ENCODE results near the gene SF1.

SF1 gene

DNA sequence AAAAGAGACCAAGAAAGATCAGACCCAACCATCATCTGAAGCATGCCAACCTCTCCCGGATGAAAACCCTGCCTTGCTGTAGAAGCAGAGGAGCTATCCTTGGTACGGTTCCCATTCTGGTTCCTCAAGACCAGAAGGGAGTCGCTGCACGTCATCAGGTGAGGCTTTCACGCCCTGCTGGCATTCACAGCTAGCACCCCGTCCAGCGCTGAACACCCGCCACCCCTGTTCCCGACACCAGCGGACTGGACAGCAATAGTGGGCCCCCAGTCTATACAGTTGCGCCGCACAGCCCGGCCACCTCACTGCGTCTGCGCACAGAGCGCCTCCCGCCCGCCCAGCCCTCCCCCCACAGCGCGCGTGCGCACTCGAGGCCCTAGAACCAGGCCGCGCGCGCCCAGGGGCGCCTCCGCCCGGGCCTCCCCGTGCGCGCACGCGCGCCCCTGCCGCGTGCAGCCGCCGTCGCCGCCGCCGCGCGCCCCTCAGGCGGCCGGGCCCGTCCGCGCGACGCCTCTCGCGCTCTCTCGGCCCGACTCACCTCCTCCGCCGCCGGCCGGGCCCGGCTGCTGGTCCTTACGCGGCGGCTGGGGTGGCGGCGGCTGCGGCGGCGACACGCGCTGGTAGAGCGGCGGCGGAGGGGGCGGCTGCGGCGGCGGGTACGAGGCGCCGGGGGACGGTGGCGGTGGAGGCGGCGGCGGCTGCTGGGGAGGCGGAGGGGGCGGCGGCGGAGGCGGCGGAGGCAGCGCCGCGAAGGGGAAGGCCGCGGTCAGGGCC, 706 bp downstream of the SF1 start:
- DNase-seq (ENCODE audit: low read depth), result peak; percentile 43

DNA sequence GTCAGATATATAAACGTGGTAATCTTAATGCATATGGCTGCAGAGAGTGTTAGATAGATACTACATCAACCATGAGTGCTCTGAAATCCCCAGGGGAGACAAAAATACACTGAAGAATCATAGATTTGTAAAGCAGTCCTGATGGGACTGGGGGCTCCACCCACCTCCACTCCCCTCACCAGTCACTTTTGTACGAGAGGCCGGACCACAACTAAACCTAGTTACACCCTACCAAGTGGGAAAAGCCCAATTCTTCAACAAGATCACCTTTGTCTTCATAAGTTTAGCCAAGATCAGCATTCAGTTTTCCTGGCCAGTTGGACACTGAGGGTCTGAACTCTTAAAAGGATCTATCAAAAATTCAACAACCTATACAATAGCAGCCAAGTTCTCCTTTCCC, 1.5 kb downstream of the SF1 start:
- no peak for DNase-seq (ENCODE audit: low read depth)

DNA sequence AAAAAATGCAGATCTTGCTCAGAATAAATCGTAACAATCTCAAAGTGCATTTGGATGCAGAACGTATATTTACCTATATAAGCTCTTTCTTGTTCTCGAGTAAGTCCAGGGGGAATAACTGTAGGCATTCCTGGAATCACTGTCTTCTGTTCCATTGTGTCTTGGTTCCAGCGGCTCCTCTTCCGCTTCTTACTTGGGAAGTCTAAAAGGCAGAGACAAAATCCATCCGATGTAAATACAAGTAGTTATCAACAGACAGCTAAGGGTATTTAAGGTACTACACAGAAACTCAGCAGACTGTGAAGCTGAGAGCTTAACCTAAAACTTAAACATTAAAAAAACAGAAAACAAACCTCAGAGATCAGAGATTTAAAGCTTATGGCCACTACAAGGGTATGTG, 1.9 kb downstream of the SF1 start:
- no peak for DNase-seq (ENCODE audit: low read depth)

DNA sequence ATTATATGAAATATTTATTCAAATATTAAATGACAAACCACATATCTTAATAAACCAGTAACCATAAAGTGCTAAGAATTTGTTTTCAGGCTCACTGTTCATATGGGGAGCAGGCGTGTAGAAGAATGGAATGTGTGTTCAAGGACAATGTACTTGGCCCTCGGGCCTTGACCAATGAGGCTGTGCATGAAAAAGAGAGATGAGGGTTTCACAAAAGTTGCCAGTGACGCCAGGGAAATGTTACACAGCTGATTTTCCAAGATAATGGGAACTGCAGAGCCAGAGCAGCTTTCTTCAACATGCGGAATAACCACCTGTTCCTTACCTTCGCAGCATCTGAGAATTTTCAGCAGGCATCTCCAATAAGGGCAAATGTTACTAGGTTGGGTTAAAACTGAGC, 4.2 kb downstream of the SF1 start:
- DNase-seq (ENCODE audit: low read depth), result no peak

DNA sequence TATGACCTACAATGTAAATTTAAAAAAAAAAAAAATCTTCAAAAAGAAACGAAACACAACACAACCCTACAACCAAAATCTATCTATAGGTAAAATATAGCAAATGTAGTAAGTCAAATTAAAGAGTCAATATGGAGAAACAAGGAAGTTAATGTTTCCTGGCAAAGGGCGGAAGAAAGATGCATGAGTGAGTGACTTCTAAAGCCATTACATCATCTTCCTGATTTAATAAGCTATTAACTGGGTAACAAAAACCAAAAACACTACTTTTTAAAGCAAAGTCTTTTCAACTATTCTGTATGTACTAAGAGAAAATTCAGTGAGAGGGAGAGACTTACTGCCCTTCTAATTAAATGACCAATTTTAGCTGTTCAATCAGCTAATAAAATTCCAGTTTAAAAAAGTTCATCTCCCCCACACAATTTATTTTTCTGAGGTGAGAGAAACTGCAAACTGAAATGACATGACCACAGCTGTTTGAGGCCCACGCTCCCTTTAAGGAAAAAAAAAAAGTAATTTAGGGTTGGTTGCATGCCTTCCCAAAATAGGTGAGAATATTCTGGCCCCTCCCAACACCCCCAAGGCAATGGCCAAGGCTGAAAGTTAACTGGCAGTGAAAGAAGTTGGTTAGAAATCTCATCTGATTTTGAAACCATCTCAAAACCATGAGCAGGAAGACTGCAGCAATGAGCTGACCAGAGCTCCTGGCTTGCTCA, 5.9 kb downstream of the SF1 start:
- DNase-seq (ENCODE audit: low read depth), result no peak

DNA sequence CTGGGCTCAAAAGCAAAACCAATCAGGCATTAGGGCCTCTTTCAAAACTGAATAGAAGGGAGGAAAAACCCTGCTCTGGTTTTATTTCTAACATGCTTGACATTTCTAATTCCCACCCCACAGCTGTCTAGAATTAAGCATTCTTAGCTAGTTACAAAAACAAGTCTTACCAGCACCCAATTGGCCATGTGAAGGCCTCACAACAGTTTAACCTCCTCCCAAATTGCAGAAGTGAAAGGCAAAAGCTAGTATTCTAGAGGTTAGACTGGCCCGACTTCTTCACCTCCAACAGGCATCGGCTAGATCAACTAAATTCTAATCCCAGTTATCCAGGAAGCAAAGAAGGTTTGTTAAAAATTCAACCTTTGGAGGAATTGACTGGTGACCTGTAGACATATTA, 6.5 kb downstream of the SF1 start:
- DNase-seq (ENCODE audit: low read depth), result no peak

DNA sequence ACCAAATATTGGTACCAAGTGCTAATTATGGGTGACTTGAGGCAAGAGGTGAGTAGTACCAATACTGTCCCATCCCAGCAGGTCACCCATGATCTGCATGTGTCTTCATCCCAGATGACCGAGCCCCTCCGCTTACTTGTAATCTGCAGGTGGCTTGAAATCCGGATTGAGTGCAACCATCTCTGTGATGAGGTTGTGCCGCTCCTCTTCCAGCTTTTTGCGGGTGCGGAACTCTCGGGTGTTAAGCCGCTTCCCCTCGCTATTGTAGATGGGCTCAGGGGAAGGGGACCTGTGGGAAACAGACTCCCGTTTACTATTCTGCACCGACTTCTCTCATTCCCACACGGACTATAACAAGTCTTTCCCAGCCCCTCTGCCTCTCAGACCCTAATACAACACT, 8.2 kb downstream of the SF1 start:
- no peak for DNase-seq (ENCODE audit: low read depth)

DNA sequence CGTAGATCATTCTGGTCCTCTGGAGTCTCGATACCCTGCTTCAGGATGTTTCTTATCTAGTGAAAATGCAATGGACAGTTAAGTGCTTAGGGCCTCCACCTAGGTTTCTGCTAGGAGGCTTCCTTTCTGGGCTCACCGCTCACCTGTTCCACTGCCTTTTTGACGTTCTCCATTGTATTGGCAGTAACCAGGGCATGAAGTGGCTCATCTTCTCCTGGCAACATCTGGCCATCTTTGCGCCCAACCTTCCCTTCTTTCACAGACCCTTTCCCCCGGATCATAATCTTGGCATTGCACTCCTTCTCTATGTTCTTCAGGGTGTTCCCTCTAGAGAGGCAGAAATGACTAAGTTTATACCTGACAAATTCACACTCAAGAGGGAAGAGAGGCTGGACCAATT, 9.1 kb downstream of the SF1 start:
- no peak for DNase-seq (ENCODE audit: low read depth)

DNA sequence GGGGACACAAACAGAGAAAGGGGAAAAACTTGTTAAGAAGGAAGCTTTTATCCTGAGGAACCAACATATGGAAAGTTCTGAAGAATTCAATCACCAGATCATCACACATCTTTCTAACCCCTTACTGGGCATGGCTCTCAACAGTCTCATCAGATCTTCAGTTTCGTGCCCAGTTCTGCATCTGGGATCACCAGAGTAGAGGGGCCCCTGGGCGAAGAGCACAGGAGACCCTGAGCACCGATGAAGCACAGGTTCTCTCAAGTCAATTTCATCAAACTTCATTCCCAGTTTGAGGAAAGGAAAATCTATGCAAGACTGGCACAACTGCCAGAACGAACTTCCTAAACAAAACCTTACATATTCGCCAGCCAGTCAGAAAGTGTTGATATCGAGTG, 10.0 kb downstream of the SF1 start:
- DNase-seq (ENCODE audit: low read depth), result no peak

DNA sequence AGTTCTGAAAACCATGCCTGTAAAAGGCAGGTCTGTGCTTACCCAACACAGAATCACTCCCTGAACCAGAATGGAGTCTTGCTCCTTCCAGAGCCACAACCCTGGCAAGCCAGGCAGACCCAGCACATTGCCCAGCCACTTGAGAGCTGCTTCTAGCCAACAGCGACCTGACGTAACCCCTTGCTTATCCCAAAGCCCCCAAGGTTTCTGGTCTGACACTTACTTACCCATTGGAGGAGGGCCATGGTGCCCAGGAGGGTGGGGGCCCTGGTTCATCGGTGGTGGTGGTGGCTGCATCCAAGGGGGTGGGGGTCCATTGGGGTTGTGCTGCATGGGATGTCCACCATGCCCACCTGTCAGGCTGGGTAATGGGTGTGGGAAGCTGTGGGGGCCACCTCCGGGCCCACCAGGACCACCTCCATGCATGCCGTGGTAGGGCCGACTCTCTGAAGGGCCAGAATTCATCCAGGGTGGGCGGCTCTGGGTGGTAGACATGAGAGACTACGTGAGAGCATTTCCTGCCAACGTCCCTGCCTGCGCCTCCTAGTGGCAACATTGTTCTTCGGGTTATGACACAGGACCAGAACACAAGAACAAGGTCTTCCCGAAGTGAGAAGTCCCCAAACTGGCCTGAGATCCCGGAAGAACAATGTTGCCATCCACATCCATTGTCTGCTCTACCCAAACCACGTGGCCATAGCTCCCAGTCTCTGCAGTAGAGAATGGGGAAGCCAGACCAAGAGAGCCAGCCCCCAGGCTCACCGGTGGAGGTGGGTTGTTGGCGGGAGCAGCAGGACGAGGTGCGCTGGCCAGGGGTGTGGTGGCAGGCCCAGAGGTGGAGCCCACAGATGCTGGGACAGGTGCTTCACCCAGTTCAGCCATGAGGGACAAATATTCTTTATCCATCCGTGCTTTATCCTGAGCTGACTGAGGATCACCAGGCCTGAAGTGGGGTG, 10.7 kb downstream of the SF1 start:
- DNase-seq (ENCODE audit: low read depth), result no peak

DNA sequence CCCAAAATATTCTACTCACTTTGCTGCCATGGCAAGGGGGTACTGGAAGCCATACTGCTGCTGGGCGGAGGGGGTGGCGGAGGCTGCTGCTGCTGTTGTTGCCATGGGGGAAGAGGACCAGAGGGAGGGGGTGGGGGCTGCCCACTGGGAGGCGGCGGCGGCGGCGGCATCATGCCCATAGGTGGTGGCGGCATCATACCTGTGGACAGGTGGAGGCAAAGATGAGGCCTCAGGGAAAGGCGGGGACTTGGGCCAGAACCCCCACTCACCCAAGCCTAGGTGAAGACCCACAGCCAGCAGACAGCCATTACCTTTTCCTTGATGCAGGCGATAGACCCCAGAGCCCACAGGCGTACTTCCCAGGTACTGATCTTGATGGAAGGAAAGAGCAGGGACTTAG, 11.5 kb downstream of the SF1 start:
- no peak for DNase-seq (ENCODE audit: low read depth)

DNA sequence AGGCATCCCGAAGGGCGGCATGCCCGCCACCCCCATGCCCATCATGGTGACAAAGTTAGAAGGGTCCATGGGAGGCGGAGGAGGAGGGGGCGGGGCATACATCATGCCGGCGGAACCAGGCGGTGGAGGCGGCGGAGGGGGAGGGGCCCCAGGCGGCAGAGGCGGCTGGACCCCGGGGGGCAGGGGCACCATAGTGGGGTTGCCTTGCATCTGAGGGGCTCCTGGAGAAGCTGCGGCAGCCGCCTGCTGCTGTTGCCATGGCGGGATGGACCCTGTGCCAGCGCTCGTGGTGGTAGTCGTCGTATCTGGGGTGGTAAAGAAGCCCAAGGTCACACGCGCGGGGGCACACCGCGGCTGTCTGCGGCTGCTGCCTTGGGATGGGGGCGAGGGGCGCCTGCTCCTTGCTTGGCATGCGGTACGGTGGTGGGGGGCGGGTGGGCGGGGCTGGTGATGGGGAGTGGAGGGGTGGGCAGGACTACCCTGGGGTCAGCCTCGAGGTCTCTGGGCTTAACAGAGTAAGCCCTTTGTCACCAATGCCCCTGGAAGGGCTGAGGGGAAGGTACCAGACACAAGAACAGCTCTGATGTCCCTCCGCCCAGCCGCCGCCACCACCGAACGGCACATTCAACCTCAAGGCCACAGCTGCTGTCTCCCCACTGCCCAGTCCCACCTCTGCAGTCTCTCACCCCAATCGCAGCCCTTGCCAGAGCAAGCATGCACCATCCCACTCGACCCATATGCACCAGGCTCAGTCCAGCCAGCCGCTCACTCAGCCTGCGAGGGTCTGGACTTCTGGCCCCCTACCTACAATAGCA, 12.3 kb downstream of the SF1 start:
- no peak for DNase-seq (ENCODE audit: low read depth)

DNA sequence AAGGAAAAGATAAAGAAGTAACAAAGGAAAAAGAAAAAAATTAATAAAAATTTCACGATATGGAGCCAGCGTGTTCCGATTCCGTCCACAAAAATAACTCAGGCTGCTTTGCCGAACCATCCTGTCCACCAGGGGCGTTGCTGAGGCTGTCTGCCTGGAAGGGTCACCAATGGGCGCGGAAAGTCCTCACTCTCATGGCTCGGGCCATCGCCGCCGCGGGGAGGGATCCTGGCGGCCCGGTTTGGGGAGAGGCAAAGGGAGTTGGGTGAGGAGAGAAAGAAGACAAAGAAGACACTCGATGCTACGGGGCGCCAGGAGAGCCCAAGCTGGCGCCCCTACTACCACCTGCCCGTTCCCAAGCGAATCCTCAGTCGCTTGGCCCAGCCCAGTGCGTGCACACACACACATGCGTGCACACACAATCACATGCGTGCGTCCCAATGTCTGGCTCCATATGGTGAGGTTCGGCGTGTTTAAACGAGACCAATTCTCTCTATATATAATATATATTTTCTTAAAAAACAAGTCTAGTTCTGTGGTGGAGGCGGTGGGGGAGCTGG, 13.0 kb downstream of the SF1 start:
- DNase-seq (ENCODE audit: low read depth), result no peak

DNA sequence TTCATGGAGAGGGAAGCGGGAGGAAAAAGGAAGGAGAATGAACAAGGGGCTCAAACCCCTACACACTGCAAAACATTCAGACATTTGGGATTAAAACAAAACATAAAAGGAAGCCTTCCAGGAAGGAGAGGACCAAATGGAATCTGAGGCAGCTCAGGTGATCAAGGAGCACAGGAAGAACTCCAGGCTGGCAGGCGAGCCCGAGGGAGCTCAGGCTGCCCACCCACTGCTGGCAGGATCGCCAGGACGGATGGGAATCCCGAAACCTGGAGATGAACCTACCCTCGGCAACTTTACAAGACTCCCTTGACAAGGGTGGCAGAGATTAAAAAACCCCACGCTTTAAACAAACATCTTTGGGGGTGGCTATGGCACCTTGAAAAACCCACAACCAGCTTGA, 13.6 kb downstream of the SF1 start:
- no peak for DNase-seq (ENCODE audit: low read depth)

DNA sequence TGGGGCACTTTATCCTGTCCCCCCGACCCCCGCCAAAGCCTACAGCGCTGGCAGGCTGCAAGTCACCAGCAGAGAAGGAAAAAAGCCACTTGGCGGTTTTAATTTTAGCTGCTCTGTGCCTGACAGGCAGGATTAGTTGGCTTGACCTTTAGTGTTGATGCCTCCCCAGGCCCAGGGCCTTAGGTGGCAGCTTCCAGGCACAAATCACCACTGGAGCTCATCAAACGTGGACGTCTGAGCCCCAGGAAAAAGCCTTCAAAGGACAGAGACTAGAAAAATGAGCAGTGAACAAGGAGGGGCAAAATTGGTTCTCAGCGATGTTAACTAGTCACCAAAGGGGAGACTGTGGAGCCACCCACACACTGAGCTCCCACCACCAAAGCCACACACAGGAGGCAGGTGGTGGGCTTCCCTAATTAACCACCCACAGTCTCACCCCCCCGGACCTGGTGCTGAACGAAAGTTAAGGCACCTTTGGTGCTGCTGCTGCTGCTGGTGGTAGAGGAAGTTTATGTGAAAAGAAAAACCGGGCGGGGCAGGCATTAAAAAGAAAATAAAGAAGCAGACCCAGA, 14.2 kb downstream of the SF1 start:
- no peak for DNase-seq (ENCODE audit: low read depth)

DNA sequence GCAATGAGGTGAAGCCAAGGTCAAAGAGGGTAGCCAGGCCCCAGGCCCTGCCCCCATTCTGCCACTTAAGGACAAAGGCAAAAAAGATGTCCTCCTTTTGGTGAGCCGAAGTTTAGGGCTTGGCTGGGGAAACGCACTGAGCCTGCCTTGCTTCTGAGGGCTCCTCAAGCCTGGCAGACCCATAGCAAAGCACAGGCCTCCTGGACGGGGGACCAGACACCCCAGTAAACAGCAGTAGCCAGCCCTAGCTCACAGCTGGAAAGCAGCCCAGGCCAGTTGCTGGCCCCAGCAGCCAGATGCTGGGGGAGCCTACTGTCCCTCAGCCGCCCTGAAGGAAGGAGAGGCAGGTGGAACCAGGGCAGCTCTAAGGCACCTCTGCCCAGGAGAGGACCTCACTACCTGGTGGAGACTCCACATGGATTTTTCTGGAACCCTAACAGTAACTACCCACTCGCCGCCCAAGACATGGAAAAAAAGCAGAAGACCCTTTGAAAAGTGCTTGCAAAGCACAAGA, 14.8 kb downstream of the SF1 start:
- no peak for DNase-seq (ENCODE audit: low read depth)

DNA sequence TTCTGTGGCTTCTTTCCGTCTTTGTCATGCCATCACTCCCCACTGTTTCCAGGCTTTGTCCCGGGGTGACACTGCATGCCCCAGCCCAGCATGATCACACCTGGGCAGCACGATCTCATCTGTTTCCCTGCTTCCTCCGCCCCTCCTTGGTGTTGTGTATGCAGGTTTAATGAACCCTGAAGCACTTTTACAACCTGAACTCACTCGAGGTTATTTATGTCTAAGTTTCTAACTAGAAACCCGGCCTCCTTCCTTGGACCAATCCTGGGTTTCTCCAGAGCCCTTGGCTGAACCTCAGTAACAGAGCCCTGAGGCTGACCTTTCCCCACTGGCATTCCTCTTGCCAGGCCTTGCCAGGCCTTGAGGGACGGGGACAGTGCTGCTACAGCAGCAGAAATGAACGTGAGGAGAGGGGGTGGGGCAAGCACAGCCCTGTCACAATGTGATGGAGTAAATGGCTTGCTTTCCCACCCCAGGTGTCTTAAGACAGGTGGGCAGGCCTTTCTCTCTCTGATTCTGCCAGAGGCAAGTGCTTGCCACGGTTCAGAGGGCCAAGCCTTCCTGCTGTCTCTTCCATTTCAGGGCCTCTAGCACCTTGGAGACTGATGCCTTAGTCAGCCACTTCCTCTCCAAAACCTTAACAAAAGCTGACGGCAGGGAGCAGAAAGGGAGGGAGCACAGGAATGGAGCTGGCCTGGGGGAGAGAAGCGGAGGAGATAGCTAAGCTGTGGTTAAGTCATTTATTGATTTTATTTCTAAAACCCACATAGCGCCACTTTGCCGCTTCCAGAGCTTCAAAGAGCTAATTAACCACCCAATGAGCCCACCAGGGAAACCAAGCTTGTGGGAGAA, 15.4 kb downstream of the SF1 start:
- no peak for DNase-seq (ENCODE audit: low read depth)

DNA sequence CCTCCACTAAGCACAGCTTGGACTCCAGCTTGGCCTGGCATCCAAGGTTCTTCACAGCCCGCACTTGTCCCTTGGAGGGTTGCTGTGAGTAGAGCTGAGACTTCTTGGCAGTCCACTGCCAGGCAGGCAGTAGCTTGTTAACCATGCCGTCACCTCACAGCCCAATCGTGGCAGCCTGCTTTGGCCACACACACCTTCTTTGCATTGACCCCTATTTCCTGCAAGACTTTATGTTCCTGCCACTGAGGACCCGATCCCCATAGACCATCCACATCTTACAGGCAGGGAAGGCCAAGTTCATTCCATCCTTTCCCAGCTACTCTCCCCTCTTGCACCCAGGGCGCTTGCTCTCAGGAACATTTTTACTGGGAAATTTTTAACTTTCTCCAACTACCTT, 16.1 kb downstream of the SF1 start:
- DNase-seq (ENCODE audit: low read depth), result no peak

DNA sequence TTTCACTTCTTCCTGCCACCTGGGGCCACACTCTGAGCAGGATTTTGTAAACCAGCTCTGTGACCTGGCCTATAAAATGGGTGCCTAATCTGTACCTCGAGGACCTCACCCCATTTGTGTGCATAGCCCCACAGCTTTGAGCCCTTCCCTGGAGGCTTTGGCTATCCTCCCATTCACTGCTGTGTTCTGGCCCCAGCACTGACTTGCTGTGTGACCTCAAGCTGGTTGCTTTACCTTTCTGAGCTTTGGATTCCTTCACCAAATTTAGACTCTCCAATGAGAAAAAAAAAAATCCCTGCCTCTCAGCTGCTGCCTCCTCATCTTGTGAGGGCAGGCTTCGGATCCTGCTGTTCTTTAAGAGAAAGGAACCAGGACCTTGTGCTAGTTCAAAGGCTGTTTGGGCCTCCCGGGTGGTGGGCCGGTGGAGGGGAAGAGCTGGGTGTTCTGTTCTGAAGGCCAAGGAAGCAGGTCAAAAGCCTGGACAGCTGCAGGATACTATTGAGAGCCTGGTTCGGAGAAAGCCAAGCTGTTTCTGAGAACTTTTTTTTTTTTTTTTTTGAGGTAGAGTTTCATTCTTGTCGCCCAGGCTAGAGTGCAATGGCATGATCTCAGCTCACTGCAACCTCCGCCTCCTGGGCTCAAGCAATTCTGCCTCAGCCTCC, 17.5 kb downstream of the SF1 start:
- no peak for DNase-seq (ENCODE audit: low read depth)

Data from HS-5 (cell line).